Activated naive CD4-positive, alpha-beta T cell treated with Interleukin-2 at 50 U/mL for 16 hours (primary cell): ENCODE data around the gene MDM4.

Experiments used
- DNase-seq: peaks from one replicate; pipeline ENCODE4 v3.0.0-alpha.2; 2020

MDM4 gene

DNA sequence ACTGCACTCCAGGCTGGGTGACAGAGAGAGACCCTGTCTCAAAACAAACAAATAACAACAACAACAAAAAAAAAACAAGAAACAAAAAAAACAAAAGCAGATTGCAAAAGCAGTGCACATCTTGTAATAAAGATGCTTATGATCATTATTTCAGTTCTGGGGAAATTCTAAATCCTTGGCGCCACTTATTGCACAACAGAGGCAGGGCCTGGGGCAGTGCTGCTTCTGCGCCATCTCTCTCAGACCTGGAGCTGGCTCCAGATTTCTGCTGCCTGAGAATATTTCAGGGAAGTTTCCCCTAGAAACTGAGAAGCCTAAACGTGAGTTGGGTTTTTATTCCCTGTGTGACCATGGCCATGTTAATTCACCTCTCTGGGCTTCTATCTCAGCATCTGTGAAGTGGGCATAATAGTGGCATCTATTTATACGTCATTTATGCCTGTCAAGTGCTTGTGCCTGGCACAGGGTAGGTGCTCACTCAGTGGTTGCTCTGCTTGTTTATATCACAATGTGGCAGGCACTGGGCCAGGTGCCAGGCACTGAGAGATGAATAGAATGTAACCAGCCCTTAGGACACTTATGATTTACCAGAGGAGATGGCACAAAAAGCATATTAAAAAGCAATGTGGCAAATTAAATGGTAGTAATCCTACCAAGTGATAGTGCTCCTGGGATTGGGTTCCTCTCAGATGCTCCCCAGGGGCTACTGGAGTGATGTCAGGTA, 67.9 kb downstream of the MDM4 start:
- DNase-seq = no peak

- no peak for DNase-seq
Measured at GRCh38 chr1:204584699-204585372, 68.6 kb downstream of the MDM4 start.

- no peak for DNase-seq
Measured at GRCh38 chr1:204587621-204588020, 71.4 kb downstream of the MDM4 start.

DNA sequence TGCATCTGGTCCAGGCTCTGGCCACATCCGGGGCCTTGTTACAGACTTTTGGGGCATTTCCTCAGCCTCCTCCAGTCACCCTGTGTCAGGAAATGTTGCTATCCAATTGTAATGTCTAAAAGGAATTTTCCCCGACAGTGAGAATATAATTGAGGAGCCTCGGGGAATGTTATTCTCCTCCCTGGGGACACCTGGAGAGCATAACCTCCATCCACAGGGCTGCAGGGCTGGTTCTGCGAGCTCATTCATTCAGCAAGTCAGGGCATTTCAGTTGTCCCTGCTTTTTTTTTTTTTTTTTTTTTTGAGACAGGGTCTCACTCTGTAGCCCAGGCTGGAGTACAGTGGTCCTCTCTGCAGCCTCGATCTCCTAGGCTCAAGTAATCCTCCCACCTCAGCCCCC, 72.6 kb downstream of the MDM4 start:
- no peak for DNase-seq

GRCh38 chr1:204589409-204590038, 73.3 kb downstream of the MDM4 start:
- no peak for DNase-seq

GRCh38 chr1:204591473-204592090, 75.4 kb downstream of the MDM4 start:
- DNase-seq = no peak

GRCh38 chr1:204592246-204592948, 76.2 kb downstream of the MDM4 start:
- DNase-seq = no peak

DNA sequence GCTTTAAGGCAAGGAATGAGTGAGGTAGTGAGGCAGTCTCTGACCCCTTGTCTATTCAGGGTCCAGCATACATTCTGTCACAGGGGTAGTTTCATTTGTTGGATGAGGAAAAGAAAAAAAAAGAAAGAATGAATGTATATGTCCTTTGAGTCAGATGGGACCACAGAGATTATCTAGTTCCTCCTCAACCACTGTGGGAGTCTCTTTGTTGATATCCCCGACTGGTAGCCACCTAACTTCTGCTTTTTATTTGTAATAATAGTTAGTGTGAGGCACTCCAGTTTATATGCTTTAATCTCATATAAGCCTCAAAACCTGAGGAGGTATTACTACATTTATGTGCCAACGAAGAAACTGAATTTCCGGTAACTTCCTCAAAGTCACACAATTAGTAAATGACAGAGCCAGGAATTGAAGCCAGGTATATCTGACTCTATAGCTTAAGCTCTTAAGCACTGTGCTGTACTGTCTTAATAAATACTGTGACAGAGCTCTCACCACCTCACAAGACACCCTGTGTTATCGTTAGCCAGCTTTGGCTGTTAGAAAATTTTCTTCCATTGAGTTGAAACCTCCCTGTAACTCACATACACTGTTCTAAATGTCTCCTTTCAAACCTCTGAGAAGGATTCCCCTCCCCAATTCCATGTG, 82.2 kb downstream of the MDM4 start:
- no peak for DNase-seq

DNA sequence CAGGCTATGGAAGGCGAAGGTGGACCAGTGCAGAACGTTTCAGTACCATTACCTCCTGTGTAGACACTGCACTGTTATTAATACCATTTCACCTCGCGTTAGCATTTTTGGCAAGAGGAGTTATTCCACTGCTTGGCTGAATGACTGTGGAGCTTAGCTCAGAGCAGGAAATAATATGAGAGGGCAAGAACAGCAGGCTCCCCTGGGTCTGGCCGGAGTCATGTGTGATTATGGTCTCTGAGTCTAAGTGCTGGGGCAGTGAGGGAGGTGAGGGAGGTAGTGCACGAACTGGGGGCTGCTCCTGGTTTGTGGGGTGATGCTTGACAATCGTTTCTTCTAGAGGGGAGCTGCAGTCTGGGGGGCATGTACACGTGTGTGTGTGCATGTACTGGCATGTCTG, 82.9 kb downstream of the MDM4 start:
- DNase-seq = no peak

DNA sequence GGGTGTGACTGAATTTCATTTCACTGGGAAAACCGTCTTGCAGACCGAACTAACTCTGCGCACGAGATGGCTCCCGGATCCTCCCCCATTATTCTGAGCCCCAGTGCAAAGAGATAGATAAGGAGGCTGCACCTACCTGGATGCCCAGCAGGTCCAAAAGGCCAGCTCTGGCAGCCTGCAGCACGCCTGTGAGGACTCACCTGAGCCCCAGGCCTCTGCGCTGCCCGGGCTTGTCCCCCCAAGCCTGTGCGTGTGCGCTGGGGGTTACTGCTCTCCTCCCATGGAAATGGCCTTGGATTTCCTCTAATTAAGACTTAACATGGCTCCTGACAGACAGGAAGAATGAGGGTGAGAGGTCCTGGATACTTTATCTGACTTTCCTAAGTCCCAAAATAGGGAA, 83.4 kb downstream of the MDM4 start:
- DNase-seq = no peak

GRCh38 chr1:204600203-204600602, 84.0 kb downstream of the MDM4 start:
- DNase-seq = no peak

GRCh38 chr1:204600968-204601367, 84.8 kb downstream of the MDM4 start:
- DNase-seq = no peak

DNA sequence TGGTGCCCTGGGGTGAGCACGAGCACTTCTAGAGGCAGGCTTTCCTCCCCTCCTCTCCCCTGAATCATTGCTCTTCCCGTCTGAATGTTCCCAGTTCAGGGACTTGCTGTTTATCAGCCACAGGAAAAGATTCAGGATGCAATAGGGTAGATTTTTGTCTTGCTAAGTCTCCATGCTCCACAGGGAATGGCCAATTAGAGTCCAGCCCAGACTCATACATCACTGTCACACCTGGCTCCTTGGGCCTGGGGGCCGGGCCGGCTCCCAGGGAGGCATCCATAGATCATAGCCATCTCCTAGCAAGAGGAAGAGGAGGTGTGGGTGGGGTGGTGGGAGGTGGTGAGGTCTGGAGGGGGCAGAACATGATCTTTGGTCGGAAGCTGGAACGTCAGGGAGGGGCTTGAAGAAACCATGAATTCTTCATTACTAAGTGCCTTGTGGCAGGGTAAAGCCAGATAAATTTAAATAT, 85.9 kb downstream of the MDM4 start:
- DNase-seq = no peak

DNA sequence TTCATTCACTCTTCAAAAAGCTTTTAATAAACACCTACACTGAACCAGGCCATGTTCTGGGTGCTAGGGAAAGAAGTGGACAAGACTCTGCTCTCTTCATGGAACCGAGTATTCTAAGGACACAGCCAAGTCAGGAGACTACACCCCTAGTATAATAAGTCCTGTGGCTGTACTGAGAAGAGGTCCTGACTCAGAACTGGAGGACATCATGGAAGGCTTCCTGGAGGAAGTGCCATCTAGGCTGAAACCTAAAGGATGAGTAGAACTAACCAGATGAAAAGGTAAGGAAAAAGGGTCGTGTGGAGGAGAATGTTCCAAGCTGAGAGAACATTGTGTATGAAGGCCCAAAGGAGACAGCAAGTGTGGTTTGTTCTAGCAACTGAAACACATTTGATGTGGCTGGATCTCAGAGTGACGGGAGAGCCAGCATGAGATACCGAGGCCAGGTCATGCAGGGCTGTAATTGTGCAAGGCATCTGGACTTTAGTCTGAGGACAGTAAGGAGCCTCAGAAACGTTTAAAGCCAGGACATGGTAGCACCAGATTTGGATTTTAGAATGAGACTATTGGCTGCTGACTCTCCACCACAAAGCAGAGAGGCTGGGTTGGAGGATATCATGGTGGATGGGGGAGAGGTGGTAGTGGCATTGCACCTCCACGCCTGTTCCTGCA, 86.8 kb downstream of the MDM4 start:
- DNase-seq = no peak

DNA sequence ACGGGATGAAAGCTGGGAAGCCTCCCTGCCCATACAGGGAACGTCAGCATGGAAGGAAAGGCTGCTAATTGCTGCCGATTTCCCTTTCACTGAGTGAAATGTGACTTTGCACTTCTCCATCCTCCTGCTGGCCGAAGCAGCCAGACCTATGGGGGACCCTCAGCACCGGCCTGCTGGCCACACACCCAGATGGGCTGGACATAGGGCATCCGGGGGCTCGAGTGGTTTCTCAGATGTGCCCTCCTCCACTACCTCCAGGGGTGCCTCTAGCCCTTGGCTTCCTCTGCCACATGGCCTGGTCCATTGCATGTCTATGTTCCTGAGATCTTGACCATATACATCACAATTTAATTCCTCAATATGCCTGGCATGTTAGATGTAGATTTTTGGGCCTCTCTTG, 89.6 kb downstream of the MDM4 start:
- DNase-seq = no peak
